ENCODE measurements around the gene KIAA0232.
"Not testable (repeated sequence)": the region's sequence is repeated elsewhere in the genome, so short reads cannot be mapped to it uniquely, and the experiment has no call there.

Gene KIAA0232

DNA sequence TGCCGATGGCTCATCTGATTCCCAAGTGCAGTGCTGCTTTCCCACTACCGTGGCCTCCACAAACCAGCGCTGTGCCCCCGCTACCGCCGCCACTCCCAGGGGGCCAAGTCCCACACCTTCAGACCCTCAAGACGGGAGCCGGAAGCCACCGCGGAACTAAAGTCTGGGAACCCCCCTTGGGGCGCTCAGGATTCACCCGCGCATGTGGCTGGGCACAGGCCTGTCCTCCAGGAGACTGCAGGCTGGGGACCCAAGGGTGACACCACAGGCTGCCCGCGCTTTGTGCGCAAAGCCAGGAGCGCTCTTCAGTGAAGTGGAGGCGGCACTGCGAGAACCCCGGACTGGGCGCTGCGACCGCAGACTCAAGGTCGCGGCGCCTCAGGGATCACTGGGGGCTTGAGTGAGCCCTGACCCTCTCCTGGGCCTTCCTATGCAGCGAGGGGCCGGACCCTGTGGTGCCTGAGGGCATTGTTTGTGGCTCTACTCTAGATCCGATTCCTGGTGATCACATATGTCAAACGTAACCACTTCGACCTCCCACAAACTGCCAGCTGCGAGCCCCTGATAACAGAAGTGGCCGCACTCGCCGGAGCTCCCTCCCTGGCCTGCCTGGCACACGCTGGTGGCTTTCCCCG lies 106.7 kb downstream of the KIAA0232 start:
- peaks cover 9% of the 10 kb centered on the region for H3K9me3 ChIP-seq (ENCODE audit: insufficient read depth, low read length, severe bottlenecking)
- ATAC-seq (ENCODE audit: insufficient read depth, low read depth), result no peak

DNA sequence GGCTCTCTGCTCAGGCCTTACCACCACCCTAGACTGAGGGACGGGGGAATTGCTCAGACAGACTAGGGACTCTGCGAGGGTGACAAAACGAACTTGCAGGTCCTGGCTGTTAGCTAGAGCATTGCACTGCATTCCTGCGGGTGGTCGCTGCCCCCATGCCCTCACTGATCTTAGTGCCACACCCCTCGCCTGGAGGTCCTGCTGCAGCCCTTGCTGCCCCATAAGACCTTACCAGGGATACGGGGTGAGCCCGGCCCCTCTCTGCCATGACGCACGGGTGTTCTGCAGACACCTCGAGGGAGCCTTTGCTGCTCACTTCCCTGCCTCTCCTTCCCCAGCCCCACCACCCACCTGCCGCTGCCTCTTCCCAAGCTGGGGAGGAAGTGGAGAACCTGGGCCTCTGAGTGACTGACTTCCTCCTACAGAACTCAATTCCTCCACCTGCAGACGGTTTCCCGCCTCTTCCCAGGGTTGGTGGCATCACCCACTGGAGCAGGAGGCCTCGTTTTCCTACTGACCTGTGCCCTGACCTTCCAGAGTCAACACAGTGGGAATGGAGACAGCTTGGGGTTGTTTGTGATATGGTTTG lies 107.3 kb downstream of the KIAA0232 start:
- no peaks in the 10 kb centered on the region for H3K4me1 ChIP-seq (ENCODE audit: insufficient read depth, low read length)
- no peak overlapping the region for H3K27ac ChIP-seq (ENCODE audit: low read length)
- H2AFZ ChIP-seq (ENCODE audit: low read depth, low read length), result no peak overlapping the region
- H3K9ac ChIP-seq (ENCODE audit: low read depth, low read length), result no peak overlapping the region
- H3K4me2 ChIP-seq (ENCODE audit: insufficient read depth, low read length), result no peak overlapping the region
- TF ChIP-seq, protein P1, sequence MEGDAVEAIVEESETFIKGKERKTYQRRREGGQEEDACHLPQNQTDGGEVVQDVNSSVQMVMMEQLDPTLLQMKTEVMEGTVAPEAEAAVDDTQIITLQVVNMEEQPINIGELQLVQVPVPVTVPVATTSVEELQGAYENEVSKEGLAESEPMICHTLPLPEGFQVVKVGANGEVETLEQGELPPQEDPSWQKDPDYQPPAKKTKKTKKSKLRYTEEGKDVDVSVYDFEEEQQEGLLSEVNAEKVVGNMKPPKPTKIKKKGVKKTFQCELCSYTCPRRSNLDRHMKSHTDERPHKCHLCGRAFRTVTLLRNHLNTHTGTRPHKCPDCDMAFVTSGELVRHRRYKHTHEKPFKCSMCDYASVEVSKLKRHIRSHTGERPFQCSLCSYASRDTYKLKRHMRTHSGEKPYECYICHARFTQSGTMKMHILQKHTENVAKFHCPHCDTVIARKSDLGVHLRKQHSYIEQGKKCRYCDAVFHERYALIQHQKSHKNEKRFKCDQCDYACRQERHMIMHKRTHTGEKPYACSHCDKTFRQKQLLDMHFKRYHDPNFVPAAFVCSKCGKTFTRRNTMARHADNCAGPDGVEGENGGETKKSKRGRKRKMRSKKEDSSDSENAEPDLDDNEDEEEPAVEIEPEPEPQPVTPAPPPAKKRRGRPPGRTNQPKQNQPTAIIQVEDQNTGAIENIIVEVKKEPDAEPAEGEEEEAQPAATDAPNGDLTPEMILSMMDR (IDR thresholded peaks at IDR 0.05; ENCODE audit: borderline replicate concordance, extremely low read depth, low read length, poor library complexity, severe bottlenecking), result no peak
- TF ChIP-seq EZH2 (IDR thresholded peaks at IDR 0.05; ENCODE audit: borderline replicate concordance, low read depth, low read length, severe bottlenecking), result no peak
- no peak overlapping the region for H3K4me3 ChIP-seq (ENCODE audit: low read depth in 1 of 2, low read length in 2 of 2)
- no peaks in the 10 kb centered on the region for H3K27me3 ChIP-seq (ENCODE audit: insufficient read depth, low read length, poor library complexity)
- ATAC-seq (ENCODE audit: insufficient read depth, low read depth), result no peak
- no peak for DNase-seq
- H3K79me2 ChIP-seq (ENCODE audit: insufficient read depth, low read length), result no peaks in the 10 kb centered on the region
- no peaks in the 10 kb centered on the region for H3K36me3 ChIP-seq (ENCODE audit: insufficient read depth, low read length)
- peaks cover 9% of the 10 kb centered on the region for H3K9me3 ChIP-seq (ENCODE audit: insufficient read depth, low read length, severe bottlenecking)
- H4K20me1 ChIP-seq (ENCODE audit: insufficient read depth, low read length), result no peaks in the 10 kb centered on the region

More for the DNA sequence above, 106.7 kb downstream of the KIAA0232 start:
- no peak overlapping the region for H2AFZ ChIP-seq (ENCODE audit: low read depth, low read length)
- H3K4me1 ChIP-seq (ENCODE audit: insufficient read depth, low read length), result no peaks in the 10 kb centered on the region
- H3K9ac ChIP-seq (ENCODE audit: low read depth, low read length), result no peak overlapping the region
- H3K36me3 ChIP-seq (ENCODE audit: insufficient read depth, low read length), result no peaks in the 10 kb centered on the region
- no peak overlapping the region for H3K4me2 ChIP-seq (ENCODE audit: insufficient read depth, low read length)
- no peak overlapping the region for H3K4me3 ChIP-seq (ENCODE audit: low read depth in 1 of 2, low read length in 2 of 2)
- no peaks in the 10 kb centered on the region for H3K27me3 ChIP-seq (ENCODE audit: insufficient read depth, low read length, poor library complexity)
- no peak for DNase-seq
- no peaks in the 10 kb centered on the region for H4K20me1 ChIP-seq (ENCODE audit: insufficient read depth, low read length)
- no peak for TF ChIP-seq EZH2 (IDR thresholded peaks at IDR 0.05; ENCODE audit: borderline replicate concordance, low read depth, low read length, severe bottlenecking)
- TF ChIP-seq, protein P1 (IDR thresholded peaks at IDR 0.05; ENCODE audit: borderline replicate concordance, extremely low read depth, low read length, poor library complexity, severe bottlenecking), result no peak
- H3K79me2 ChIP-seq (ENCODE audit: insufficient read depth, low read length), result no peaks in the 10 kb centered on the region
- no peak overlapping the region for H3K27ac ChIP-seq (ENCODE audit: low read length)

- H3K27ac ChIP-seq (ENCODE audit: low read length), result no peak overlapping the region
- H3K4me3 ChIP-seq (ENCODE audit: low read depth in 1 of 2, low read length in 2 of 2), result no peak overlapping the region
Measured at GRCh38 chr4:6890358-6890757, 107.8 kb downstream of the KIAA0232 start.

GRCh38 chr4:6890971-6891370 lies 108.4 kb downstream of the KIAA0232 start:
- not testable (repeated sequence) for H3K9me3 ChIP-seq (ENCODE audit: insufficient read depth, low read length, severe bottlenecking); H3K79me2 ChIP-seq (ENCODE audit: insufficient read depth, low read length); H3K4me2 ChIP-seq (ENCODE audit: insufficient read depth, low read length); H3K27ac ChIP-seq (ENCODE audit: low read length); H3K9ac ChIP-seq (ENCODE audit: low read depth, low read length); H3K27me3 ChIP-seq (ENCODE audit: insufficient read depth, low read length, poor library complexity); H3K4me1 ChIP-seq (ENCODE audit: insufficient read depth, low read length); H4K20me1 ChIP-seq (ENCODE audit: insufficient read depth, low read length); H3K4me3 ChIP-seq (ENCODE audit: low read depth in 1 of 2, low read length in 2 of 2); DNase-seq; ATAC-seq (ENCODE audit: insufficient read depth, low read depth); H3K36me3 ChIP-seq (ENCODE audit: insufficient read depth, low read length); H2AFZ ChIP-seq (ENCODE audit: low read depth, low read length)

More at GRCh38 chr4:6890358-6890757, 107.8 kb downstream of the KIAA0232 start:
- Histone ChIP-seq H3K36me3 (ENCODE audit: insufficient read depth, low read length) (no peaks in the 10 kb centered on the region), H3K27me3 (ENCODE audit: insufficient read depth, low read length, poor library complexity) (no peaks in the 10 kb centered on the region), H3K79me2 (ENCODE audit: insufficient read depth, low read length) (no peaks in the 10 kb centered on the region), H4K20me1 (ENCODE audit: insufficient read depth, low read length) (no peaks in the 10 kb centered on the region), H3K4me2 (ENCODE audit: insufficient read depth, low read length) (no peak overlapping the region), H3K4me1 (ENCODE audit: insufficient read depth, low read length) (no peaks in the 10 kb centered on the region), H3K9me3 (ENCODE audit: insufficient read depth, low read length, severe bottlenecking) (peaks cover 9% of the 10 kb centered on the region), H3K9ac (ENCODE audit: low read depth, low read length) (no peak overlapping the region), H2AFZ (ENCODE audit: low read depth, low read length) (no peak overlapping the region)
- DNase-seq, result no peak
- no peak for TF ChIP-seq EZH2 (IDR thresholded peaks at IDR 0.05; ENCODE audit: borderline replicate concordance, low read depth, low read length, severe bottlenecking)
- TF ChIP-seq, protein P1 (IDR thresholded peaks at IDR 0.05; ENCODE audit: borderline replicate concordance, extremely low read depth, low read length, poor library complexity, severe bottlenecking), result no peak
- no peak for ATAC-seq (ENCODE audit: insufficient read depth, low read depth)
